ENCODE results near the gene TTLL1.

DNA sequence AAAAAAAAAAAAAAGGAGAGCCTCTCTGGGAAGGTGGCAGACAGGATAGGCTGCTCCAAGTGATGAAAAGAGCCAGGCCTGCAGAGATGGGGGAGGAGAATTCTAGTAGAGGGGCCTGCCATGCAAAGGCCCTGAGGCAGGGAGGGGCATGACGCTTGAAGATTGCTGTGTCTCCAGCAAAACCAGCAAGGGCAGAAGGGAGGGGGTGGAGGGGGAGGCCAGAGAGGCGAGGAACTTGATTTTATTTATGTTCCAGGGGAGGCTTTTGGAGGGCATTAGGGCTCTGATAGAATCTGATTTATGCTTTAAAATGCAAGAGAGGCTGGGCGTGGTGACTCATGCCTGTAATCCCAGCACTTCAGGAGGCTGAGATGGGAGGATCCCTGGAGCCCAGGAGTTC, 57.6 kb downstream of the TTLL1 start:
- TF ChIP-seq GATA2 (IDR thresholded peaks at IDR 0.05; ENCODE audit: low read depth, low read length) (no peak), GATA3 (IDR thresholded peaks at IDR 0.05; ENCODE audit: low read depth, low read length) (no peak)
